CD8-positive, alpha-beta memory T cell (primary cell): ENCODE results near the gene TEKTIP1. TPM values are rescaled to one million over a fixed set of nuclear protein-coding genes. Genes with fewer than 3 reads are reported as not detected.
A peak's percentile ranks its signal among the peaks of the same experiment; 100 is the strongest.

Experiments
- CTCF ChIA-PET: fragments of 350-600 bp; sonication (Branson Sonifier 250); formaldehyde crosslinking; loops from one replicate; lab custom pipeline; 2021; ENCODE audit warnings: antibody characterized with exemption; lab: Charles Lee
- POLR2A ChIA-PET: fragments of 350-600 bp; sonication (Branson Sonifier 250); formaldehyde crosslinking; loops from one replicate; lab custom pipeline; 2021; ENCODE audit warnings: antibody characterized with exemption; lab: Charles Lee
- DNase-seq, 5 donors: peaks; one replicate each; pipeline versions ENCODE4 v3.0.0 to v3.0.0-alpha.2; 2020 to 2022; ENCODE audit warnings: mixed read lengths in 1 of 5
- H3K27ac ChIP-seq: one replicate; pipeline ENCODE4 v1.7.0; 2013; ENCODE audit warnings: low read depth, mild to moderate bottlenecking, low read length, moderate library complexity
- H3K27me3 ChIP-seq: 2 replicates; pipeline ENCODE4 v1.7.0; 2013; ENCODE audit warnings: low read length, mild to moderate bottlenecking; ENCODE audit not compliant: insufficient read depth, poor library complexity, severe bottlenecking
- H3K36me3 ChIP-seq: 2 replicates; pipeline ENCODE4 v1.7.0; 2013; ENCODE audit warnings: mild to moderate bottlenecking, low read length, moderate library complexity; ENCODE audit not compliant: insufficient read depth
- H3K4me1 ChIP-seq: 2 replicates; pipeline ENCODE4 v1.7.0; 2013; ENCODE audit warnings: mild to moderate bottlenecking, low read length, moderate library complexity; ENCODE audit not compliant: insufficient read depth
- H3K4me3 ChIP-seq: 2 replicates; pipeline ENCODE4 v1.7.0; 2013; ENCODE audit warnings: mild to moderate bottlenecking, low read length
- H3K9me3 ChIP-seq: 2 replicates; pipeline ENCODE4 v1.7.0; 2013; ENCODE audit warnings: mild to moderate bottlenecking, low read length
- H3K27ac Mint-ChIP-seq, 8 donors: one replicate each; pipeline ENCODE4 v1.8.0; 2020 to 2021; ENCODE audit warnings: mixed read lengths in 8 of 8, mild to moderate bottlenecking in 6 of 8, inconsistent platforms in 3 of 8, moderate library complexity in 3 of 8
- H3K27me3 Mint-ChIP-seq, 2 donors: one replicate each; pipeline ENCODE4 v1.8.0; 2020 to 2021; ENCODE audit warnings: mixed read lengths in 2 of 2, mild to moderate bottlenecking in 1 of 2, moderate library complexity in 1 of 2
- H3K36me3 Mint-ChIP-seq, 3 donors: one replicate each; pipeline ENCODE4 v1.8.0; 2020 to 2021; ENCODE audit warnings: mixed read lengths in 3 of 3, inconsistent platforms in 1 of 3, mild to moderate bottlenecking in 1 of 3
- H3K4me1 Mint-ChIP-seq, 3 donors: one replicate each; pipeline ENCODE4 v1.8.0; 2020 to 2021; ENCODE audit warnings: mixed read lengths in 3 of 3, inconsistent platforms in 1 of 3, mild to moderate bottlenecking in 1 of 3
- H3K4me3 Mint-ChIP-seq, 7 donors: one replicate each; pipeline ENCODE4 v1.8.0; 2020 to 2021; ENCODE audit warnings: mixed read lengths in 7 of 7, mild to moderate bottlenecking in 6 of 7, moderate library complexity in 4 of 7, inconsistent platforms in 2 of 7
- H3K9me3 Mint-ChIP-seq, 5 donors: one replicate each; pipeline ENCODE4 v1.8.0; 2020 to 2022; ENCODE audit warnings: mixed read lengths in 5 of 5, mild to moderate bottlenecking in 3 of 5, moderate library complexity in 2 of 5, inconsistent platforms in 1 of 5
- polyA plus RNA-seq: library from polyadenylated mRNA; unstranded; fragments of 300-500 nt; fragmentation: Illumina TruSeq; gene quantifications from one replicate; pipeline ENCODE4 v1.2.3, GENCODE V29; 2021
- total RNA-seq, 2 experiments: library from RNA; stranded (reverse); gene quantifications; one replicate each; pipeline ENCODE4 v1.2.3, GENCODE V29; 2021

The TEKTIP1 gene
- total and polyA plus RNA-seq, 3 experiments from 2014 or later = 0.38 to 1.2 (median 1.0) TPM

DNA sequence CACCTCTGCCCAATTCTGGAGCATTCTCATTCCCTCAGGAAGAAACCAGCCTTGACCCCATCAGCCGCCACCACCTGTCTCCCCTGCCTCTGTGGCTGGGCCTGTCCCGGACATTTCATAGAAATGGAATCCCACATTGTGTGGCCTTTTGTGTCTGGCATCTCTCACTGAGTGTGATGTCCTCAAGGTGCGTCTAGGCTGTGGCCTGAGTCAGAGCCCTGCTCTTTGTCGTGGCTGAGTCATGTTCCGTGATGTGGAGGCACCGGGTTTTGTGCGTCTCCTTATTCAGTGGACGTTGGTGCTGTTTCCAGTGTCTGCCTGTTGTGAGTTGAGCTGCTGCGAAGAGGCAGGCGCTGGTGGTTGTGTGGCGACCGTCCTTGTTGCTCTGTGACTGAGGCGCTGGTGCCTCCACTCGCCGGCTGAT, 29.4 kb upstream of the TEKTIP1 start:
- Histone ChIP-seq H3K4me1 (peaks cover 25% of the 10 kb centered on the region), H3K27ac (no peak overlapping the region), H3K36me3 (peaks cover 7% of the 10 kb centered on the region), H3K9me3 (no peaks in the 10 kb centered on the region), H3K27me3 (no peaks in the 10 kb centered on the region), H3K4me3 (no peak overlapping the region)
- POLR2A ChIA-PET = interaction anchor here (0.5 kb wide), 1 partner anchor 15 kb away, joined by 3 read pairs; no protein-coding TSS in a partner anchor
- Mint-ChIP-seq H3K4me1 (peaks cover 49 to 74% (median 51%) of the 10 kb centered on the region in 3 donors), H3K27ac (peak overlapping the region in 7 of 8 donors; percentile 43 to 89 (median 80)), H3K36me3 (peaks cover 0 to 58% (median 0%) of the 10 kb centered on the region in 3 donors), H3K9me3 (no peaks in the 10 kb centered on the region), H3K27me3 (no peaks in the 10 kb centered on the region), H3K4me3 (peak overlapping the region in 6 of 7 donors; percentile 52 to 90 (median 72))
- DNase-seq = peak in 1 of 5 donors; percentile 39
- CTCF ChIA-PET = no interaction called here

DNA sequence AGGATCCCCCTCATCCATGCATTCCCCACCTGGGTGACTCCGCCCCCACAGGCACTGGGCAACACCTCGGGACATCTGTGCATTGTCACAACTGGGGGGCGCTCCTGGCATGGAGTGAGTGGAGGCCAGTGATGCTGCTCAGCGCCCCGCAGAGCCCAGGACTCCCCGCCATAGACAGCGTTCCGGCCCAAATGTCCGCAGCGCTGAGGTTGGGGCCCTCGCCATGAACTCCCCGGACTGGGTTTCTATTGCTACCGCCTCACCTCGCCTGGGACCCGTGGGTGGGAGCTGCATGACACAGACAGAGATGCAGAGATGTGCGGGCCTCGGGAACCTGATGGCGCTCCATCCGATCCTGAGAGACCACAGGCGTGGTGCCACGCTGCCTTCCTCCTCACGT, 28.2 kb upstream of the TEKTIP1 start:
- POLR2A ChIA-PET = no interaction called here
- no peaks in the 10 kb centered on the region for H3K9me3 Mint-ChIP-seq
- H3K4me1 Mint-ChIP-seq = peaks cover 43 to 74% (median 47%) of the 10 kb centered on the region in 3 donors
- CTCF ChIA-PET = no interaction called here
- no peaks in the 10 kb centered on the region for H3K27me3 ChIP-seq
- peak overlapping the region in 1 of 7 donors; percentile 16 for H3K4me3 Mint-ChIP-seq
- no peak overlapping the region for H3K27ac ChIP-seq
- peak overlapping the region in 1 of 8 donors; percentile 48 for H3K27ac Mint-ChIP-seq
- no peak overlapping the region for H3K4me3 ChIP-seq
- H3K36me3 ChIP-seq = peaks cover 7% of the 10 kb centered on the region
- peak in 1 of 5 donors; percentile 39 for DNase-seq
- no peaks in the 10 kb centered on the region for H3K9me3 ChIP-seq
- H3K27me3 Mint-ChIP-seq = no peaks in the 10 kb centered on the region
- H3K4me1 ChIP-seq = peaks cover 16% of the 10 kb centered on the region
- peaks cover 0 to 57% (median 0%) of the 10 kb centered on the region in 3 donors for H3K36me3 Mint-ChIP-seq

DNA sequence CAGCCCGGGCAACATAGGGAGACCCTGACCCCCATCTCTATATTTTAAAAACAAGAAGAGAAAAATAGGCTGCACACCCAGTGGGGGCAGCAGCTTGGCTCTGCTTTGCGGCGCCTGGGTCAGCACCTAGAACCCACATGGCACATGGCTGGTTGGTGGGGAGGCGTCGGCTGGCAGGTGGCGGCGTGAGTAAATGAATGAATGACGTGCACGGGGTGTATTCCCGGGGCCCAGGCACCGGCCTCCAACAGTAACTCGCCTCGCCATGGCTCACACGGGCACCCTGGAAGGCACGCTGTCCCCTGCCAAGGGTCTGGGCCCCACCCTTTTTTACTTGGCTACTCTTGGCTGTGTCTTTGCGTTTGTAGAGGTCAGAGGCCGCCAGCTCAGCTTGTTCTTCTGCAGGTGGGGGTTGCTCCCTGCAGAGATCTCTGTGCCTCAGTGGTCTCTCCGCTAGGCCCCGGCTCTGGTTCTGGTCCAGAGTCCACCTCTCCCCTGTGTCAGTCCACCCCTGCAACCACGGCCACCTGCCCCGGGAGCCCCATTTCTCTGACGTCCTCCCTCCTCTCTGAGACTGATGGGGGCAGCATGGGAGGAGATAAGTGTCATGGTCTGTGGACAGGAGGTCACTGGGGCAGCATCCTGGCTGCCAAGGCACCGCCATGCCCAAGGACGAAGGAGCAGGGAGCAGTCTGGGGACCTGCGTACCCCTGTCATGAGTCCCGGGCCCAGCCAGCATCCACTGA, 27.3 kb upstream of the TEKTIP1 start:
- H3K27me3 ChIP-seq = no peaks in the 10 kb centered on the region
- ChIA-PET CTCF (no interaction called here), POLR2A (no interaction called here)
- no peaks in the 10 kb centered on the region for H3K9me3 Mint-ChIP-seq
- H3K4me1 Mint-ChIP-seq = peaks cover 50 to 80% (median 52%) of the 10 kb centered on the region in 3 donors
- no peak overlapping the region for H3K27ac ChIP-seq
- peak overlapping the region in 1 of 7 donors; percentile 16 for H3K4me3 Mint-ChIP-seq
- peak overlapping the region in 1 of 8 donors; percentile 23 for H3K27ac Mint-ChIP-seq
- H3K27me3 Mint-ChIP-seq = no peaks in the 10 kb centered on the region
- H3K36me3 ChIP-seq = peaks cover 7% of the 10 kb centered on the region
- peak in 1 of 5 donors; percentile 44 for DNase-seq
- no peak overlapping the region for H3K4me3 ChIP-seq
- peaks cover 0 to 59% (median 0%) of the 10 kb centered on the region in 3 donors for H3K36me3 Mint-ChIP-seq
- peaks cover 25% of the 10 kb centered on the region for H3K4me1 ChIP-seq
- H3K9me3 ChIP-seq = no peaks in the 10 kb centered on the region

DNA sequence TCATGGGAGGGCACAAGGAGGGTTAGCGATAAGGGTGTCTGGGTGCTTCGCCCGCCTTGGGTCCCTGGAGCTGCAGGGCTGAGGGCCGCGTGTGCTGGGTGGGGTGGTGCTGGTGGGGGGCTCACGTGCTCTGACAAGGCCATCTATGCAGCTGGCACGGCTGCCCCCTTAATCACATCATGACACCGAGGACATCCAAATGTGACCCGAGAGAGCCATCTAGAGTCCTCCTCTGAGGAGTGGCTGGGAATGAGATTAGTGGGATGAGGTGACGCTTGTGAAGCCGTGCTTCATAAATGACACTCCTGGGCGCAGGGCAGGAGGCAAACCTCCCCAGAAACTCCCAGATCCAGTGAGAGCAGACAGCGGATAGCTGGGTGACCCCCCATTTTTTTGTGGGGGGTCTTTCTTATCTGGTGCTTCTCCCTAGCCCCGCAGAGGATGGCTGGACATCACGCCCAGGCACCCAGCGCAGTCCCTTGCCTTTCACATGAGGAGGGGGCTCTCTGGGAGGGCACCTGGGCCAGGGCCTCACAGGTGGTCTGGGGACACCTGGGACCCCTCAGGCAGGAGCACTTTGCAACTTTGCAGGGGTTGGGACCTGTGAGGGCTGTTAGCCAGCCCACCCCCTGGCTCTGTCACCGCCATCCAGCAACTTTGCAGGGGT, 26.3 kb upstream of the TEKTIP1 start:
- peaks cover 24% of the 10 kb centered on the region for H3K4me1 ChIP-seq
- Mint-ChIP-seq H3K27ac (peak overlapping the region in 1 of 8 donors; percentile 47), H3K9me3 (no peaks in the 10 kb centered on the region), H3K36me3 (peaks cover 0 to 52% (median 0%) of the 10 kb centered on the region in 3 donors), H3K4me1 (peaks cover 44 to 79% (median 46%) of the 10 kb centered on the region in 3 donors), H3K27me3 (no peaks in the 10 kb centered on the region), H3K4me3 (peak overlapping the region in 1 of 7 donors; percentile 20)
- no peak overlapping the region for H3K4me3 ChIP-seq
- H3K27ac ChIP-seq = no peak overlapping the region
- ChIA-PET POLR2A (interaction anchor here (0.6 kb wide), 1 partner anchor 20 kb away, joined by 3 read pairs; no protein-coding TSS in a partner anchor), CTCF (no interaction called here)
- H3K27me3 ChIP-seq = no peaks in the 10 kb centered on the region
- DNase-seq = no peak
- no peaks in the 10 kb centered on the region for H3K9me3 ChIP-seq
- peaks cover 7% of the 10 kb centered on the region for H3K36me3 ChIP-seq

DNA sequence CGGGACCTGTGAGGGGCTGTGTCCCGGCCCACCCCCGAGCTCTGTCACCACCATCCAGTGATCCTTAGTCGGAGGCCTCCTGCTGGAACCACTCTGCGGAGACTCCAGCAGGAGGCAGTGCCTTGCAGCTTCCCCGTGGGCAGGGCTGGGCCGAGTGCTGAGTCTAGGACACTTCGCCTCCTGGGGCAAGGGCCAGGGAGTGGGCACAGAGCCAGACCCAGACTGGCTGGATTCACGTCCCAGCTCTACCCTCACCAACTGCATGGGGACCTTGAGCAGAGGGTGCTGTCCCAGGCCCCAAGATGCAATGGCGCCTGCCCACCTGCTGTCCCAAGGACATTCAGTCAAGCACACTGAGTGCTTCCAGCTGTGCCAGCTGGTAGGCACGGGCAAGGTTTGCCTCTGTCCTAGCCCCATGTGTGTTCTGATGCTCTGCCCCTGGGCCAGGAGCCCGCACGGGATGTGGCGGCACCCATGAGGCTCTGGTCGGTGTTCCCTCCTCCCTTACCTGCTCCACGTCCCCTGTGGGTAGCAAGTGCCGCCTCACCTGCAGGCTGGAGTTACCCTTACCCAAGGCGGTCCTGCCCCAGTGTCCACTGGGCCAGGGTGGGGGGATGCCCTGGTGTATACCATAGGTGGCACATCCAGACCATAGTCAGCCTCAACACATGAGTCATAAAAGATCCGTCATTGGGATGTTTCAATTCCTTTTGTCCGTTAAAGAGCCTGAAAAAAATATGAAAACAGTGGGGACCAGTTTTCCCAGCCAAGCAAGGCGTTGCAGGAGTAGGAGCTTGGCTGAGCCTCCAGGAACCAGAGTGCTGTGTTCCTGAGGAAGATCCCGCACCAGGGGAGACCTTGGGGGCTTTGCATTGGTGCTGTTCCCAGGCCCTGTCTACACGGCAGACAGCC, 25.5 kb upstream of the TEKTIP1 start:
- no peak overlapping the region for H3K4me3 Mint-ChIP-seq

DNA sequence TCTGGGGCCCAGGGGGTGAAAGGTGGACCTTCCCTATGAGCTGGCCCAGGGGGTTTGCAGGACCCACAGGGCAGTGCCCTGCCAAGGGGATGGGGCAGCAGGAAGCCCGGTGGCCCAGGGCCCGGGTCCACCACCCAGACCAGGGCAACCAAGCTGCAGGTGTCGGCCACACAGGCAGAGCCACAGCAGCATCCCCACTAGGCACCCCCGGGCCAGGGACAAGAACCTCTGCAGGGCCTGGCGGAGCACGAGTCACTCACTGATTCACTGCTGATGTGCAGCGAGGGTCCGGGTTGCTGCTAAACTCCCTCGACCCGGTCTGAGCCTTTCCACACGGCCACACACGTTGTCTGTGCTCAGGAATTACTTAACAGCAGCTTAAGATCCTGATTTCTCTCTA, 24.0 kb upstream of the TEKTIP1 start:
- Mint-ChIP-seq H3K27ac (peak overlapping the region in 2 of 8 donors; percentile 20 to 42), H3K27me3 (no peaks in the 10 kb centered on the region), H3K4me3 (peak overlapping the region in 2 of 7 donors; percentile 2 to 79), H3K4me1 (peaks cover 28 to 72% (median 31%) of the 10 kb centered on the region in 3 donors), H3K36me3 (peaks cover 0 to 43% (median 0%) of the 10 kb centered on the region in 3 donors), H3K9me3 (no peaks in the 10 kb centered on the region)
- POLR2A ChIA-PET = no interaction called here
- Histone ChIP-seq H3K27me3 (no peaks in the 10 kb centered on the region), H3K4me3 (no peak overlapping the region), H3K4me1 (peaks cover 19% of the 10 kb centered on the region), H3K36me3 (peaks cover 7% of the 10 kb centered on the region), H3K27ac (no peak overlapping the region), H3K9me3 (no peaks in the 10 kb centered on the region)
- no peak for DNase-seq
- CTCF ChIA-PET = interaction anchor here (1.2 kb wide), 1 partner anchor 39 kb away, joined by 3 read pairs; no protein-coding TSS in a partner anchor

More for the DNA sequence above, 25.5 kb upstream of the TEKTIP1 start:
- no peak overlapping the region for H3K4me3 ChIP-seq
- peaks cover 20% of the 10 kb centered on the region for H3K4me1 ChIP-seq
- no peaks in the 10 kb centered on the region for H3K9me3 ChIP-seq
- peaks cover 42 to 80% (median 44%) of the 10 kb centered on the region in 3 donors for H3K4me1 Mint-ChIP-seq
- H3K27me3 ChIP-seq = no peaks in the 10 kb centered on the region
- H3K27ac ChIP-seq = no peak overlapping the region
- POLR2A ChIA-PET = no interaction called here
- no peak for DNase-seq
- peaks cover 0 to 51% (median 0%) of the 10 kb centered on the region in 3 donors for H3K36me3 Mint-ChIP-seq
- no peaks in the 10 kb centered on the region for H3K9me3 Mint-ChIP-seq
- CTCF ChIA-PET = interaction anchor here (1.2 kb wide), 1 partner anchor 40 kb away, joined by 3 read pairs; no protein-coding TSS in a partner anchor
- H3K27ac Mint-ChIP-seq = peak overlapping the region in 3 of 8 donors; percentile 21 to 70 (median 33)
- no peaks in the 10 kb centered on the region for H3K27me3 Mint-ChIP-seq
- peaks cover 7% of the 10 kb centered on the region for H3K36me3 ChIP-seq

DNA sequence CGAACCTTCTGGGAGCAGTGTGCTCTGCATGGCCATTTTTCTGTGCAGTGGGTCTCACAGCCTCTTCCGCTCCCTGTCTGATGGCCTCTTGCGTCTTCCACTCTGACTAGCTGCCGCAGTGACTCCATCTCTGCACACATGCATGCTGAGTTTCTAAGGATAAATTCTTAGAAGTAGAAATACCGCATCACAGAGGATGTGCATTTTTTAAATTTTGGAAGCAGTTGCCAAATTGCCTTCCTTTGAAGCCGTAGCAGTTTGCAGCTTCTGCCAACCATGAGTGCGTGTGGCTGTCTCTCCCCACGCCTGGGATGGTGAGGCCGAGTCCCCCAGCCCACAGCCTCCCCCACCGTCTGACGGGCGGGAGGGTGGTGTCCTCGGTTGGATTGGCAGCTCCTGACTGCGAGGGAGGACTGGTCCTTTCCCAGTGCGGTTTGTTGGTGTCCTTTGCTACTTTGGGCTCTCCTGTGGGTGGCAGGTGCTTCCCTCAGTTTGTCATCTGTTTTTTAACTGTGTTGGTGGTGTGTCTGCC, 23.0 kb upstream of the TEKTIP1 start:
- Histone ChIP-seq H3K4me3 (no peak overlapping the region), H3K4me1 (peaks cover 19% of the 10 kb centered on the region), H3K9me3 (no peaks in the 10 kb centered on the region), H3K27me3 (no peaks in the 10 kb centered on the region), H3K36me3 (peaks cover 3% of the 10 kb centered on the region), H3K27ac (no peak overlapping the region)
- Mint-ChIP-seq H3K4me1 (peaks cover 27 to 69% (median 30%) of the 10 kb centered on the region in 3 donors), H3K36me3 (peaks cover 0 to 37% (median 2%) of the 10 kb centered on the region in 3 donors), H3K27ac (peak overlapping the region in 4 of 8 donors; percentile 46 to 87 (median 80)), H3K27me3 (no peaks in the 10 kb centered on the region), H3K9me3 (no peaks in the 10 kb centered on the region), H3K4me3 (peak overlapping the region in 1 of 7 donors; percentile 2)
- CTCF ChIA-PET = no interaction called here
- no peak for DNase-seq
- POLR2A ChIA-PET = interaction anchor here (0.5 kb wide), 1 partner anchor 38 kb away, joined by 7 read pairs; no protein-coding TSS in a partner anchor
